GM12872 (cell line): ENCODE measurements around the gene RBCK1.

Experiments used
- TF ChIP-seq, protein P1 (sequence below): IDR thresholded peaks from 3 replicates; pipeline ENCODE4 v1.5.1; 2011; ENCODE audit warnings: low read depth, mild to moderate bottlenecking, low read length, moderate library complexity; ENCODE audit not compliant: insufficient read depth

Gene RBCK1

DNA sequence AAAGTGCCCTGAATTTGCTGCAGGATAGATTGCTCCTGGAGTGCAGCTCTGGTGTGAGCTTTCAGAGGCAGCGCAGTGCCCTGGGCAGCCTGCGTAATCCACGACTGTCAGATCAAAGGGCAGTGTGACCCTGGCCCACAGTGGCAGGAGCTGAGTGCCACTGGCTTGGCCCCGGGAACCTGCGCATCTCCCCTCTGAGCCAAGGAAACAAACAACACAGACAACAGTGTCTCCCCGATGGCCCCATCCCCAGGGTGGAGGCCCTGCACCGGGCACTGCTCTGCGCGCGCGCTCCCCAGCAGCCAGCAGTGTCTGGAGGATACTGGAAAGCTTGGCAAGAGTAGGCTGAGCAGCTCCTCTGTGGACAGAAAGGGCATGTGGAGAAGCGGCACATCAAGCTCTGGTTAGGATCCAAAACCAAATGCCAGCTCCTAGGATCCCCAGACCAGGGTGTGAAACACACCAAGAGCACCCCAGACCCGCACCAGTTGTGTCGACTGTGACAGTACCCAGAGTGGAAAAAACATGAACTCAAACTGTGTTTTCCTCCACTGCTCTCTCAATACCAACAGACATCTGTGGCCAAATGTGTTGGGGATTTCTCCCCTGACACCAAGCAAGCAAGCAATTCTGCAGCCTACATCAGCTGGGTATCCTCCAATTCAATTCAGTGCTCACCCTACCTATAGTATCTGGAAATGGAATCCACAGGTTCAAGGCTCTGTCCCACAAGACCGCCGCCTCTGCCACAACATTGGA, 26.7 kb downstream of the RBCK1 start:
- TF ChIP-seq, protein P1, sequence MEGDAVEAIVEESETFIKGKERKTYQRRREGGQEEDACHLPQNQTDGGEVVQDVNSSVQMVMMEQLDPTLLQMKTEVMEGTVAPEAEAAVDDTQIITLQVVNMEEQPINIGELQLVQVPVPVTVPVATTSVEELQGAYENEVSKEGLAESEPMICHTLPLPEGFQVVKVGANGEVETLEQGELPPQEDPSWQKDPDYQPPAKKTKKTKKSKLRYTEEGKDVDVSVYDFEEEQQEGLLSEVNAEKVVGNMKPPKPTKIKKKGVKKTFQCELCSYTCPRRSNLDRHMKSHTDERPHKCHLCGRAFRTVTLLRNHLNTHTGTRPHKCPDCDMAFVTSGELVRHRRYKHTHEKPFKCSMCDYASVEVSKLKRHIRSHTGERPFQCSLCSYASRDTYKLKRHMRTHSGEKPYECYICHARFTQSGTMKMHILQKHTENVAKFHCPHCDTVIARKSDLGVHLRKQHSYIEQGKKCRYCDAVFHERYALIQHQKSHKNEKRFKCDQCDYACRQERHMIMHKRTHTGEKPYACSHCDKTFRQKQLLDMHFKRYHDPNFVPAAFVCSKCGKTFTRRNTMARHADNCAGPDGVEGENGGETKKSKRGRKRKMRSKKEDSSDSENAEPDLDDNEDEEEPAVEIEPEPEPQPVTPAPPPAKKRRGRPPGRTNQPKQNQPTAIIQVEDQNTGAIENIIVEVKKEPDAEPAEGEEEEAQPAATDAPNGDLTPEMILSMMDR: no peak

GRCh38 chr20:435558-435957, 27.5 kb downstream of the RBCK1 start:
- TF ChIP-seq, protein P1: no peak

GRCh38 chr20:436476-436875, 28.4 kb downstream of the RBCK1 start:
- TF ChIP-seq, protein P1: no peak

DNA sequence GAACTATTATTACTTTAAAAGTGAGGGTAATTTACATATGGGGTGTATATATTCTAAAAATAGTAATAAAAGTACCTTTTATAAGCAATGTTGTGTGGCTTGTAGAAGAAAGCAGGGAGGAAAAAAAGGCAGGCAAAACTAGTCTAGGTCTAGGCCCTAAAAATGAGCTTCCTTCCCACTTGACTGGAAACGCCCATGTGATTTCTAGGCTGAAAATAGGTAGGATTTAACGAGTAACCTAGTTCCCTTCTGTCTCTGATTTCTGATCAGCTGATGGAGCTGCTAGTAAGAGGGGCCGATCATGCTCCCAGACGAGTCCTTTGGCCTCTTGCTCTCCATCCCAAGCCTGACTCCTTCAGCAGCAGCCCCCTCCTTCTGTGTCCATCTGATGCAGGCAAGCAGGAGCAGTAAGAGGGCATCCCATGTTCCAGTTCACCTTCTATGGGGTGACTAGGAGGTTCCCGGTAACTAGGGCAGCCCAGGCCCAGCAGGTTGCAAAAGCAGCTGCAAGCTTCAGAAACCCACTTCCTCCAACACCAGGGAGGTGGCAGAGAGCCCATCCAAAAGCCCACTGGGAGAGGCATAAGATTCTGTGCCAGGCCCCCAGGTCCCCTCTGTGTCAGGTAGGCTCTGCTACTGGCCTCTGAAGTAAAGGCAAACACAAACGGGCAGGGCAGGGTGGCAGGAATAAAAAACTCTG, 29.8 kb downstream of the RBCK1 start:
- TF ChIP-seq, protein P1: no peak

DNA sequence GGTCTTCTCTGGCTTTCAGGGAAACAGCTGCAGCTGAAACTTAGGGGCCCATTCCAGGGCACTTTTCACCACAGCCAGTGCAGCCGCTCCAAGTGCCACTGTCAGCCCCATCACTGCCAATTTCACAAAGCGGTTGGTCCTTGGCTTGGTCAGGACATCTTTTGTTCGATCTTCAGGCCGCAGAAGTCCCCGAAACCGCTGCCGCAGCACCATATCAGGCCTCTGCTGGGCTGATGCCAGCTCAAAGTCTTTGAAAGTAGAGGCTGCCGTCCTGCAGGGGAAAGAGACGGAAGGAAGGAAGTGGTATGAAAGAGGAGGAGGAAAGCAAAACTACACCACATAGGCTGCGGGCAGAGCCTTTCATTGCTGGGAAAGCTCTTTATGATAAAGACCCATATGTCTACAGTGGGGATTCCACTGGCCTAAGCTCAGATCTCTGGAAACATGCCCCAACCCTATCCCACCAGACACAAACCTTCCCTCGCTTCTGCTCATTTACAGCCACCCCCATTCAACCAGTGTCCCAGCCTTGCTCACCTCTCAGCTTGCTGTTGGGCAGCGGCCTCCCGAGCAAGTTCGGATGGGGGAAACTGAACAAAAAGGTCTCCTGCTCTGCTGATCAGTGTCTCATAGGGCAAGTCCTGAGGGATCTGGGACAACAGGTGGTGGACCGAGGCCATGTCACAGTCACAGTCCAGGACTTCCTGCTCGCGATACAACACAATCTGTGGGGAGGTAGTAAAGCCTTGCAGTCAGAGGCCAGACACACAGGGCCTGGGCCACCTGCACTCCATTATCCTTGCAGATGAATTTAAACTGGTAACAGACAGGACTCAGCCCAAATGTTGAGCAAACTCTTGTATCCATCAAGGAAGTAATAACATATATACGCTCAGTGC, 30.7 kb downstream of the RBCK1 start:
- TF ChIP-seq, protein P1: no peak

- TF ChIP-seq, protein P1: no peak
These were observed 32.0 kb downstream of the RBCK1 start for GRCh38 chr20:440148-440547.

DNA sequence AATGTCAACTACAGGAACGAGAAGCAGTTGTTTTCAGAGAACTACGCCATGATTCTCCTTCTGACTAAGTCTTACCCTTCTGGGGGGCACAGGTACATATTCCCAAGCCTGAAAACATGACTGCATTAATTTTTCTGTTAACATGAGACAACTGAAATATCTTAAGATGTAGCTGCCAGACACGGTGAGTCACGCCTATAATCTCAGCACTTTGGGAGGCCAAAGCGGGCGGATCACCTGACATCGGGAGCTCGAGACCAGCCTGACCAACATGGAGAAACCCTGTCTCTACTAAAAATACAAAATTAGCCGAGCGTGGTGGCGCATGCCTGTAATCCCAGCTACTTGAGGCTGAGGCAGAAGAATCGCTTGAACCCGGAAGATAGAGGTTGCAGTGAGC, 32.5 kb downstream of the RBCK1 start:
- TF ChIP-seq, protein P1: no peak
